Heart left ventricle (tissue), 13 donors: ENCODE results near the gene PRR5L.
A peak's percentile ranks its signal among the peaks of the same experiment; 100 is the strongest.

ENCODE experiments used
- CTCF ChIP-seq, 12 donors: fragments of 200-600 bp; sonication (generic) in 4 of 12; IDR thresholded peaks; one replicate each; pipeline versions ENCODE4 v1.5.0 to v1.8.0; 2018 to 2022; ENCODE audit warnings: antibody characterized with exemption in 12 of 12, mild to moderate bottlenecking in 5 of 12
- POLR2A ChIP-seq, 2 donors: fragments of 450-650 bp; IDR thresholded peaks; one replicate each; pipeline ENCODE4 v1.6.1; 2017; ENCODE audit warnings: antibody characterized with exemption in 2 of 2, mild to moderate bottlenecking in 2 of 2, moderate library complexity in 2 of 2
- donor health status: ischemic (EF 13 %, LVEDD 7.1; RV severe dilation, severe dysfunction).
- donor health status: DM: no; HTN: yes; CAD: no.
- donor health status: DM: no; HTN: no; CAD: no.
- donor health status: ischemic (EF 25% LVEDD 6.9; RV normal size, moderate dysfunction).
- donor health status: ischemic (EF 25% LVEDD 5.7; RV mildly dilated, moderate dysfunction).
- donor health status: ischemic (EF 35%, LVEDD 5.7; RV mildly dilated, moderate dysfunction).
- donor health status: nonischemic (EF 11% LVEDD 7.7; RV severe dilation, severe dysfunction).
- donor health status: DM: yes; HTN: yes; CAD: no.
- donor health status: PGD.
- donor health status: ischemic (EF 29% LVEDD 5.4; RV normal size, mild dysfunction).
- donor health status: nonischemic (EF 23%, LVEDD 6.1; RV moderate dilation, normal function).

DNA sequence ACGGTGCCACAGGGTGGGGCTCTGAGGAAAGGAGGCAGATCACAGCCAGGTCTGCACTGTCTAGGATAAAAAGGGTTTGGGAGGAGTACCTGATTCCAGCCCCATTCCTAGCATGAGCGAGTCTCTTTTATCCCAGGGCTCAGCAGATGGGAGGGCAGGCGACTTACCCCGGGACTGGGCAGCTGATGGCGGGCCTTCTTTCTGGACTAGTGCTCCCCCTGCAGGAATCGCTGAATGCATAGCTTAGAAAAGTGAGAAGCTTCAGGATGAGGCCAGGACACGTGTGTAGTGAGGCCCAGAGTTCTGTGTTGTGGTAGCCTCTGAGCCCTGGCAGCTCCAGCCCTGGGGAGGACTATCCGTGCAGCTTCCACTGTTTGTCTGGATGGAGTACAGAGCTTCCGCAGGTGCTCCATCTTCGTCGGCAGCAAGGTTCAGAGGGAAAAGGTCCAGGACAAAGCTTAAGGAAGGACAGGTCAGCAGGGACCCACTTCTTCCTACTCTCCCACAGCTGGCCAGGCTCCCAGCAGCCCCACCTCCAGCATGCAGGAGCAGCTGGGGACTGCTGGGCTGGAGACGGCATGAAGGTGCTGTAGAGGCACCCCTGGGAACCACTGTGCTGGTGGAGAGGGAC lies 37.2 kb upstream of the PRR5L start:
- TF ChIP-seq POLR2A (IDR thresholded peaks at IDR 0.05) (no peak), CTCF (IDR thresholded peaks at IDR 0.05) (peak; percentile 42 to 70 (median 56))
